Loucy (cell line): ENCODE data around the gene CLSTN2.

Source experiments
- H2AFZ ChIP-seq: fragments of 200-600 bp; sonication (generic); 2 replicates; pipeline ENCODE4 v1.6.0; 2016; ENCODE audit warnings: antibody characterized with exemption, mild to moderate bottlenecking, low read length, moderate library complexity
- H3F3A ChIP-seq: fragments of 200-600 bp; 2 replicates; pipeline ENCODE4 v1.6.0; 2016; ENCODE audit warnings: antibody characterized with exemption, low read depth, mild to moderate bottlenecking
- H3K27me3 ChIP-seq: fragments of 200-600 bp; sonication (generic); 2 replicates; pipeline ENCODE4 v1.6.1; 2014; ENCODE audit warnings: low read length, mild to moderate bottlenecking; ENCODE audit not compliant: insufficient read depth, poor library complexity, severe bottlenecking
- H3K36me3 ChIP-seq: fragments of 200-600 bp; sonication (generic); 2 replicates; pipeline ENCODE4 v1.6.1; 2016; ENCODE audit warnings: low read length; ENCODE audit not compliant: insufficient read depth
- H3K4me1 ChIP-seq: fragments of 200-600 bp; sonication (generic); 2 replicates; pipeline ENCODE4 v1.5.1; 2014; ENCODE audit warnings: low read length, mild to moderate bottlenecking; ENCODE audit not compliant: insufficient read depth, poor library complexity, severe bottlenecking
- H3K4me2 ChIP-seq: fragments of 200-600 bp; sonication (generic); 2 replicates; pipeline ENCODE4 v1.6.0; 2014; ENCODE audit warnings: antibody characterized with exemption, low read length, low read depth, mild to moderate bottlenecking; ENCODE audit not compliant: poor library complexity, severe bottlenecking
- H3K4me3 ChIP-seq: fragments of 200-600 bp; sonication (generic); 2 replicates; pipeline ENCODE4 v1.5.1; 2014; ENCODE audit warnings: low read length, mild to moderate bottlenecking, mixed read lengths; ENCODE audit not compliant: poor library complexity, severe bottlenecking
- H3K79me2 ChIP-seq: fragments of 200-600 bp; sonication (generic); 2 replicates; pipeline ENCODE4 v1.6.1; 2014; ENCODE audit warnings: low read length; ENCODE audit not compliant: insufficient read depth
- H3K9ac ChIP-seq: fragments of 200-600 bp; sonication (generic); 2 replicates; pipeline ENCODE4 v1.6.0; 2014; ENCODE audit warnings: mild to moderate bottlenecking, low read depth, low read length, moderate library complexity; ENCODE audit not compliant: poor library complexity, severe bottlenecking
- H3K9me2 ChIP-seq: fragments of 200-600 bp; sonication (generic); replicated peaks from 2 replicates; pipeline ENCODE4 v1.6.1; 2016; ENCODE audit warnings: low read depth, low read length, mixed read lengths
- H3K9me3 ChIP-seq: fragments of 200-600 bp; sonication (generic); 2 replicates; pipeline ENCODE4 v1.6.1; 2014; ENCODE audit warnings: mild to moderate bottlenecking, antibody characterized with exemption, low read length, low read depth; ENCODE audit not compliant: insufficient read depth
- H4K20me1 ChIP-seq: fragments of 200-600 bp; sonication (generic); 2 replicates; pipeline ENCODE4 v1.6.0; 2014; ENCODE audit warnings: antibody characterized with exemption, low read length, mild to moderate bottlenecking; ENCODE audit not compliant: insufficient read depth, poor library complexity, severe bottlenecking
- EZH2phosphoT487 ChIP-seq: fragments of 200-600 bp; IDR thresholded peaks from 2 replicates; pipeline ENCODE4 v1.6.1; 2018; ENCODE audit warnings: antibody characterized with exemption, mild to moderate bottlenecking, moderate library complexity, borderline replicate concordance
- TF ChIP-seq, protein P1 (sequence below): fragments of 200-600 bp; sonication (generic); conservative IDR thresholded peaks from 2 replicates; pipeline ENCODE4 v1.5.1; 2014; ENCODE audit warnings: mild to moderate bottlenecking, antibody characterized with exemption, low read length

CLSTN2 gene

DNA sequence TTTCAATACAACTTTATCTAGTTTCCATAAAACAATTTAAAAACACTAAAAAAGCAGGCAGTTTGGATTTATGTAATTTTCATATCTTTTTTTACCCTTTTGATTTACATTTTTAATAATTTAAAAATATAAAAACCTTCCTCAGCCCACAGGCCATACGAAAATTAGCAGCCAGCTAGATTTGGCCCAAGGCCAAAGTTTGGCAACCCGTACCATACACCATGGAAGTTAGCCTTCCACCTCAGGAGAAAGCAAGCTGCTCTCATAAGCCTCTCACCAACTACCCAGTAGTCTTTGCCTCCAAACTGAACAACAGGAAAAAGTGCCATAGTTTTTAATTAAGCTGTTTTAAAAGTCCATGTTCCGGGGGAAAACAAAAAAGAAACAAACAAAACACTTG lies 635.6 kb downstream of the CLSTN2 start:
- Histone ChIP-seq H3K9me2 (no peaks in the 10 kb centered on the region), H3K4me3 (no peak overlapping the region), H3K9ac (no peak overlapping the region), H3K79me2 (no peaks in the 10 kb centered on the region), H3K9me3 (0 out of 2 replicates have a peak, but pooled peaks cover 3% of the 10 kb centered on the region), H4K20me1 (no peaks in the 10 kb centered on the region), H3K27me3 (no peaks in the 10 kb centered on the region), H2AFZ (no peak overlapping the region), H3K36me3 (no peaks in the 10 kb centered on the region), H3K4me2 (no peak overlapping the region), H3K4me1 (no peaks in the 10 kb centered on the region), H3F3A (no peaks in the 10 kb centered on the region)
- TF ChIP-seq, protein P1, sequence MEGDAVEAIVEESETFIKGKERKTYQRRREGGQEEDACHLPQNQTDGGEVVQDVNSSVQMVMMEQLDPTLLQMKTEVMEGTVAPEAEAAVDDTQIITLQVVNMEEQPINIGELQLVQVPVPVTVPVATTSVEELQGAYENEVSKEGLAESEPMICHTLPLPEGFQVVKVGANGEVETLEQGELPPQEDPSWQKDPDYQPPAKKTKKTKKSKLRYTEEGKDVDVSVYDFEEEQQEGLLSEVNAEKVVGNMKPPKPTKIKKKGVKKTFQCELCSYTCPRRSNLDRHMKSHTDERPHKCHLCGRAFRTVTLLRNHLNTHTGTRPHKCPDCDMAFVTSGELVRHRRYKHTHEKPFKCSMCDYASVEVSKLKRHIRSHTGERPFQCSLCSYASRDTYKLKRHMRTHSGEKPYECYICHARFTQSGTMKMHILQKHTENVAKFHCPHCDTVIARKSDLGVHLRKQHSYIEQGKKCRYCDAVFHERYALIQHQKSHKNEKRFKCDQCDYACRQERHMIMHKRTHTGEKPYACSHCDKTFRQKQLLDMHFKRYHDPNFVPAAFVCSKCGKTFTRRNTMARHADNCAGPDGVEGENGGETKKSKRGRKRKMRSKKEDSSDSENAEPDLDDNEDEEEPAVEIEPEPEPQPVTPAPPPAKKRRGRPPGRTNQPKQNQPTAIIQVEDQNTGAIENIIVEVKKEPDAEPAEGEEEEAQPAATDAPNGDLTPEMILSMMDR = no peak
- TF ChIP-seq EZH2phosphoT487 = no peak

DNA sequence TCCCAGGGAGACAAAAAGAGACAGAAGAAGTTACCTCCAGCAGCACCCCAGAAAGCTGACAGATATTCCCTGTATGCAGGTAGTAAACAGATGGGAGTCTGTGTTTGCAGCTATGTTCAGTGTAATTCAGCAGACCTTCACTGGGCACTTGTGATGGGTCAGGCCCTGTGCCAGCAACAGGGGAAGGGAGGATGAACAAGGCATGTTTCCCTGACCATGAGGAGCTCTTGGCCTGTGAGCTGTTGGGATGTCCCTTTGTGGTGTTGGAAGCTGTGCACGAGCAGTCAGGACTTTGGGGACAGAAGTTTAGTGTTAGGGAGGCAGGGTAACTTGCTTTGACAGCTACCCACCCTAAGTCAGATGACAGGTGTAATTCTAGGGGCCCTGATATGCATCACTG lies 636.9 kb downstream of the CLSTN2 start:
- H3K4me2 ChIP-seq = no peak overlapping the region
- H3K4me1 ChIP-seq = no peaks in the 10 kb centered on the region
- no peaks in the 10 kb centered on the region for H3K36me3 ChIP-seq
- no peaks in the 10 kb centered on the region for H3K9me2 ChIP-seq
- H3F3A ChIP-seq = no peaks in the 10 kb centered on the region
- H2AFZ ChIP-seq = no peak overlapping the region
- no peak overlapping the region for H3K4me3 ChIP-seq
- H3K79me2 ChIP-seq = no peaks in the 10 kb centered on the region
- no peaks in the 10 kb centered on the region for H3K27me3 ChIP-seq
- H3K9ac ChIP-seq = no peak overlapping the region
- H4K20me1 ChIP-seq = no peaks in the 10 kb centered on the region
- TF ChIP-seq, protein P1 = no peak
- no peak for TF ChIP-seq EZH2phosphoT487
- no peaks in the 10 kb centered on the region for H3K9me3 ChIP-seq

DNA sequence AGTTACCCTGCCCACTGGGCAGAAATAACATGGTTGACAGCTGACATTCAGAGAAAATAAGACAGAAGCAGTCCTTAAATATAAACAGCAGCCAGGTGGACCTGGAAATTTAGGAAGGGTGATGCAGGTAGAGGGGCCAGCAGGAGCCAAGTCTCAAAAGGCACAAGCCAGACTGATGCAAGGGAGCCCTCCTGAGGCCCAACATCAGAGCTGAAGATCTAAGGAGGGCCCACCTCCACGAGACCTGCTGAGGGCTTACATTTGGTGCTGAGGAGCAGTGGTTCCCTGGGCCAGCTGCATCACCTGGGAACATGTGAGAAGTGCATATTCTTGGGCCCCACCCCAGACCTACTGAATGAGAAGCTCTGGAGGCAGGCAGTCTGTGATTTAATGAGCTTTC lies 637.3 kb downstream of the CLSTN2 start:
- no peak overlapping the region for H3K4me2 ChIP-seq
- no peaks in the 10 kb centered on the region for H3K36me3 ChIP-seq
- no peak overlapping the region for H2AFZ ChIP-seq
- H4K20me1 ChIP-seq = no peaks in the 10 kb centered on the region
- no peak overlapping the region for H3K9ac ChIP-seq
- H3F3A ChIP-seq = no peaks in the 10 kb centered on the region
- TF ChIP-seq, protein P1 = no peak
- TF ChIP-seq EZH2phosphoT487 = no peak
- no peak overlapping the region for H3K4me3 ChIP-seq
- no peaks in the 10 kb centered on the region for H3K79me2 ChIP-seq
- no peaks in the 10 kb centered on the region for H3K9me3 ChIP-seq
- H3K4me1 ChIP-seq = no peaks in the 10 kb centered on the region
- no peaks in the 10 kb centered on the region for H3K27me3 ChIP-seq
- no peaks in the 10 kb centered on the region for H3K9me2 ChIP-seq
